HCT116 (cell line): ENCODE measurements around the gene SLC38A6.

Experiments
- ATF3 ChIP-seq: IDR thresholded peaks from 2 replicates; pipeline ENCODE4 v1.6.1; 2012
- CTCF ChIP-seq, 3 experiments: fragments of 200-600 bp in 1 of 3; sonication (generic) in 1 of 3; IDR thresholded peaks in 2 of 3; conservative IDR thresholded peaks in 1 of 3; 2 replicates each; pipeline ENCODE4 v1.5.1; 2012 to 2017; ENCODE audit warnings: low read depth in 2 of 3, low read length in 2 of 3, antibody characterized with exemption in 1 of 3, borderline replicate concordance in 1 of 3, control low read depth in 1 of 3, mild to moderate bottlenecking in 1 of 3, mixed read lengths in 1 of 3, mixed run types in 1 of 3, moderate library complexity in 1 of 3; ENCODE audit not compliant: insufficient read depth in 1 of 3
- JUND ChIP-seq: IDR thresholded peaks from 2 replicates; pipeline ENCODE4 v1.6.1; 2012
- POLR2A ChIP-seq: IDR thresholded peaks from 2 replicates; pipeline ENCODE4 v1.7.0; 2011; ENCODE audit warnings: borderline replicate concordance; ENCODE audit not compliant: insufficient read depth, insufficient read length; ENCODE audit errors: extremely low read depth
- RAD21 ChIP-seq: IDR thresholded peaks from 2 replicates; pipeline ENCODE4 v1.6.1; 2012; ENCODE audit warnings: low read depth, mild to moderate bottlenecking
- YY1 ChIP-seq: IDR thresholded peaks from 2 replicates; pipeline ENCODE4 v1.6.1; 2011; ENCODE audit warnings: low read length, low read depth, moderate library complexity, mild to moderate bottlenecking; ENCODE audit not compliant: insufficient replicate concordance; ENCODE audit errors: extremely low read depth
- TF ChIP-seq, protein P1 (sequence below): IDR thresholded peaks from 2 replicates; pipeline ENCODE4 v1.6.1; 2012

- no peak for TF ChIP-seq POLR2A
- TF ChIP-seq CTCF (IDR thresholded peaks at IDR 0.05 in 2 of 3, conservative IDR thresholded peaks at IDR 0.05 in 1 of 3; ENCODE audit: borderline replicate concordance in 1 of 3, insufficient read depth in 1 of 3, low read depth in 2 of 3, low read length in 2 of 3): no peak
- no peak for TF ChIP-seq ATF3
- TF ChIP-seq, protein P1, sequence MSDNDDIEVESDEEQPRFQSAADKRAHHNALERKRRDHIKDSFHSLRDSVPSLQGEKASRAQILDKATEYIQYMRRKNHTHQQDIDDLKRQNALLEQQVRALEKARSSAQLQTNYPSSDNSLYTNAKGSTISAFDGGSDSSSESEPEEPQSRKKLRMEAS: no peak
- no peak for TF ChIP-seq YY1
- TF ChIP-seq RAD21: no peak
- TF ChIP-seq JUND: no peak
Measured at GRCh38 chr14:60981633-60982455, 799 bp downstream of the SLC38A6 start.
